Pancreas (tissue), 10 donors: Measurements from ENCODE around the gene ANKRD44. TPM values are rescaled to one million over a fixed set of nuclear protein-coding genes. Genes with fewer than 3 reads are reported as not detected.

Experiments used
- ATAC-seq, 4 donors: fragments of 200-7000 bp; cut with Tn5 transposase; one replicate each; pipeline versions ENCODE4 v1.8.0 to v1.9.1; 2020; ENCODE audit warnings: mild to moderate bottlenecking in 4 of 4, moderate library complexity in 4 of 4
- DNase-seq, 6 donors: peaks; one replicate each; pipeline ENCODE4 v3.0.0-alpha.2; 2020
- FAIRE-seq: peaks from 2 replicates; lab custom pipeline; 2012; peaks lifted over from hg19 to GRCh38; lab: Jason Lieb, UNC
- H3K27ac ChIP-seq, 4 donors: fragments of 200-600 bp; sonication (generic); 1 replicate in 3 of 4; 2 replicates in 1 of 4; pipeline versions ENCODE4 v1.5.0 to v1.8.0; 2020
- H3K27me3 ChIP-seq, 4 donors: fragments of 200-600 bp; one replicate each; pipeline ENCODE4 v1.8.0; 2021
- H3K36me3 ChIP-seq, 3 donors: fragments of 200-600 bp; sonication (generic) in 1 of 3; one replicate each; pipeline versions ENCODE4 v1.5.0 to v1.8.0; 2020 to 2021
- H3K4me1 ChIP-seq, 3 donors: fragments of 200-600 bp; one replicate each; pipeline ENCODE4 v1.8.0; 2021
- H3K4me3 ChIP-seq, 4 donors: fragments of 200-600 bp; sonication (generic) in 2 of 4; one replicate each; pipeline versions ENCODE4 v1.5.0 to v1.8.0; 2020 to 2021
- H3K9me3 ChIP-seq, 4 donors: fragments of 200-600 bp; one replicate each; pipeline ENCODE4 v1.8.0; 2021
- CTCF ChIP-seq, 4 donors: fragments of 200-600 bp; sonication (generic) in 3 of 4; IDR thresholded peaks; one replicate each; pipeline versions ENCODE4 v1.5.0 to v1.8.0; 2021; ENCODE audit warnings: antibody characterized with exemption in 4 of 4
- WGBS, 2 donors: extraction: QIAGEN DNeasy Blood & Tissue Kit; methylation state at CpG; one replicate each; pipeline ENCODE4 v1.1.7; 2013; 5-methylcytosine and 5-hydroxymethylcytosine counted together
- intact Hi-C, 3 donors: fragments of 100-400 bp; cut with DNase I; formaldehyde crosslinking; loops; one replicate each; pipeline versions ENCODE4 v1.11.1 to v1.14.2; 2022
- polyA plus RNA-seq, 2 donors: library from polyadenylated mRNA; stranded (reverse); fragments of 200-250 nt; gene quantifications; one replicate each; pipeline ENCODE4 v1.2.3, GENCODE V29; 2013
- total RNA-seq, 6 donors: library from RNA; stranded (reverse); fragmentation: NEBNext Ultra II Directional in 4 of 6; extraction: Animal tissue kit (Norgen Biotek cat#: 25700) in 4 of 6; gene quantifications; one replicate each; pipeline versions ENCODE4 v1.2.1 to v1.2.4, GENCODE V29; 2021 to 2023
- donor health status: healthy with polysubstance abuse.
- donor health status: DM: no; HTN: no; CAD: no; lungs with moderate emphysema.
- donor health status: DM: no; HTN: no; CAD: no.
- donor health status: control.
- donor health status: control.
- donor health status: Bipolar disorder and iron deficiency.
- donor health status: DM: yes; HTN: yes; CAD: no.
- donor health status: DM: no; HTN: no; CAD: no.
- donor health status: DM: no; HTN: no; CAD: no.
- donor health status: DM: yes; HTN: yes; CAD: no.

The ANKRD44 gene
- total and polyA plus RNA-seq, 8 donors: 1.9 to 12.5 (median 7.7) TPM

DNA sequence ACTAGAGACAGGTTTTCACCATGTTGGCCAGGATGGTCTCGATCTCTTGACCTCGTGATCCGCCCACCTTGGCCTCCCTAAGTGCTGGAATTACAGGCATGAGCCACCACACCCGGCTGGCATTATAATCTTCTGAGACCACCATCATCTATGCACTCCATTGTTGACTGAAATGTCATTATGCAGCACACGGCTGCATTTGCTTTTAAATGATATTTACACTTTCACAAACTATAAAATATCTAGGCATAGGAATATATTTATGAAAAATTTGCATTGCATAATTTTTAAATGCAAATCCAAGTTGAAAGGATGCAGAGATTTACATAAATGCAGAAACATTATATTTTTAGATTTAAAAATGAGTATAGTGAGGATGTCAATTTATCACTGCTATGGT lies 30.0 kb upstream of the ANKRD44 start:
- no peak for DNase-seq
- no peak for ATAC-seq
- H3K4me3 ChIP-seq: no peak overlapping the region
- H3K27ac ChIP-seq: no peak overlapping the region
- FAIRE-seq: no peak
- no peaks in the 10 kb centered on the region for H3K4me1 ChIP-seq
- no peaks in the 10 kb centered on the region for H3K36me3 ChIP-seq
- TF ChIP-seq CTCF (IDR thresholded peaks at IDR 0.05): no peak
- no peaks in the 10 kb centered on the region for H3K9me3 ChIP-seq
- 77 to 86% methylated on average over 5 of the region's 5 CpGs for whole genome bisulfite sequencing, 2 donors
- no peaks in the 10 kb centered on the region for H3K27me3 ChIP-seq
- intact Hi-C loops: no loop called here

DNA sequence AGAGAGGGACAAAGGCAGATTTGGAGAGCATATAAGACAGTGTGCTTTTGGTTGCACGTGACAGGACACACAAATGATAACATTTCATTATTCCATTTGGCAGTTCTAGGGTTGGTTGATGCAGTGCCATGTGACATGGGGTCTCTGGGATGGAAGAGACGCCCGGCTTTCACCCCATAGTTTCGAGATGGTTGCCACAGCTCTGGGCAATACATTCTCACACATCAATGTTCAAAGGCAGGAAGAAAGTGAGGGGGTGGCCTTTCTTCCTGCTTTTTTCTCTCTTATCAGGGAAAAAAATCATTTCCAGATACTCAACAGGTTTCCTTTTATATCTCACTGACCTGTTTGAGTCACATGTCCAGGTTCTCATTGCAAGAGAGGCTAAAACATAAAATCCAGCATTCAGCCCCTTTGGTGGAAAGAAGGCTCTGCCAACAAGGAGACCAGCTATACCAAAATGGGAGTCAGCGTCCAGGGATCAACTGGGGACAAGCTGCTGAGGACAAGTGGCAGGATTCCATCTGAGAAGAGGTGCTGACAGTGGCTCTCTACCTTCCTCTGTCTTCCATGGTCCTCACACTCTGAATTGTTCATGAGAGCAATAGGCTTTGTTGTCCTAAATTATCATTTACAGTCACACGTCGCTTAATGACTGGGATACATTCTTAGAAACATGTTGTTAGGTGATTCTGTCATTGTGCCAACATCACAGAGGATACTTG lies 29.1 kb upstream of the ANKRD44 start:
- DNase-seq (no peak), FAIRE-seq (no peak), ATAC-seq (no peak)
- intact Hi-C loops: no loop called here
- WGBS, 2 donors: 62 to 68% methylated on average over 7 of the region's 7 CpGs
- no peak for TF ChIP-seq CTCF (IDR thresholded peaks at IDR 0.05)
- H3K4me3 ChIP-seq: no peak overlapping the region
- no peak overlapping the region for H3K27ac ChIP-seq
- no peaks in the 10 kb centered on the region for H3K27me3 ChIP-seq
- no peaks in the 10 kb centered on the region for H3K36me3 ChIP-seq
- H3K4me1 ChIP-seq: no peaks in the 10 kb centered on the region
- no peaks in the 10 kb centered on the region for H3K9me3 ChIP-seq

GRCh38 chr2:197339016-197339415 lies 28.4 kb upstream of the ANKRD44 start:
- no peak overlapping the region for H3K4me3 ChIP-seq
- 78 to 79% methylated on average over 8 of the region's 8 CpGs for WGBS, 2 donors

GRCh38 chr2:197332641-197333040 lies 22.1 kb upstream of the ANKRD44 start:
- H3K4me1 ChIP-seq: no peaks in the 10 kb centered on the region
- no peaks in the 10 kb centered on the region for H3K27me3 ChIP-seq
- no peak overlapping the region for H3K27ac ChIP-seq
- no peak overlapping the region for H3K4me3 ChIP-seq
- WGBS, 2 donors: 89 to 90% methylated on average over 2 of the region's 2 CpGs
- no peaks in the 10 kb centered on the region for H3K9me3 ChIP-seq
- H3K36me3 ChIP-seq: no peaks in the 10 kb centered on the region
- no peak for FAIRE-seq
- intact Hi-C loops: no loop called here
- ATAC-seq: no peak
- DNase-seq: no peak
- no peak for TF ChIP-seq CTCF (IDR thresholded peaks at IDR 0.05)

More at GRCh38 chr2:197339016-197339415, 28.4 kb upstream of the ANKRD44 start:
- Histone ChIP-seq H3K4me1 (no peaks in the 10 kb centered on the region), H3K9me3 (no peaks in the 10 kb centered on the region), H3K36me3 (no peaks in the 10 kb centered on the region), H3K27me3 (no peaks in the 10 kb centered on the region), H3K27ac (no peak overlapping the region)
- no peak for DNase-seq
- intact Hi-C loops: no loop called here
- no peak for ATAC-seq
- FAIRE-seq: no peak
- TF ChIP-seq CTCF (IDR thresholded peaks at IDR 0.05): no peak

DNA sequence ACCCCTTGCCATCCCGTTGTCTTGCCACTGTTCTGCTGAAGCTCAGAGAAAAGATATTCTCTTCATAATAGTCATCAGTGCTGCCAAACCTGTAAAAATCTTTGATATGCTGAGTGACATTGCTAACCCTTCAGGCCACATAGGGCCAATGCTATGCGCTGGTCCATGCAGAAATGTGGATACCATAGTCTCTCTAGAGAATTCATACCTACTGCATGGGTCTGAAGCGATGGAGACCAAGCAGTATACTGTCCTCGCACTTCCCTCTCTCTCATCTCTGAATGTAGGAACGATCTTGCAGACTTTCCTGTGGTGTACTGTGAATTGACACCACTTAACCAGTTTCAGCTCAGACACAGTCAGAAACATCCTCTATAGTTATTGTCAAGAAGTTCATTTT lies 17.9 kb upstream of the ANKRD44 start:
- no peaks in the 10 kb centered on the region for H3K36me3 ChIP-seq
- DNase-seq (no peak), ATAC-seq (no peak), FAIRE-seq (no peak)
- no peaks in the 10 kb centered on the region for H3K9me3 ChIP-seq
- 67 to 79% methylated on average over 5 of the region's 5 CpGs for whole genome bisulfite sequencing, 2 donors
- TF ChIP-seq CTCF (IDR thresholded peaks at IDR 0.05): no peak
- H3K27ac ChIP-seq: no peak overlapping the region
- H3K4me1 ChIP-seq: no peaks in the 10 kb centered on the region
- no peak overlapping the region for H3K4me3 ChIP-seq
- H3K27me3 ChIP-seq: no peaks in the 10 kb centered on the region
- intact Hi-C loops: no loop called here
